Activated T-helper 9 cell treated with anti-CD3 and anti-CD28 coated beads, Interleukin-2, amount 50 U/mL, for 16 hours (primary cell): Measurements from ENCODE around the gene A2M.

Experiments used
- DNase-seq: peaks from one replicate; pipeline ENCODE4 v3.0.0-alpha.2; 2020; ENCODE audit warnings: low read depth

The A2M gene

DNA sequence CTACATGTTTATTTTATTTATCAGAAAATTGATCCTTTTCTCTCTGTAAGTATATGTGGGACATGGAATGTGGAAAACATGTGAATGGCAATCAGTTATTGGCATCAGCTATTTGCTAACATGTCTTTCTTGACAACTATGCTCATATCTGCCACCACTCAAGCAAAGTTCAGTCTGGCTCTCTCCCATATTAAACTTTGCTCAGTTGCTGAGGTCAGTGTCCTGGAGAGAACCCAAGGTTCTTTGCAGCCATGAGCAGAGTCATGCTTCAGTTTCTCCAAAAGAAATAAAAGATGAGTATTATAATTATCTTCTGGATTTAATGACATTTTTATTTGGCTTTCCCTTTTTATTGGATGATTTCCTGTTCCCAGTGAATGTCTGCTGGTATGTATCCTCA lies 42.6 kb downstream of the A2M start:
- no peak for DNase-seq

DNA sequence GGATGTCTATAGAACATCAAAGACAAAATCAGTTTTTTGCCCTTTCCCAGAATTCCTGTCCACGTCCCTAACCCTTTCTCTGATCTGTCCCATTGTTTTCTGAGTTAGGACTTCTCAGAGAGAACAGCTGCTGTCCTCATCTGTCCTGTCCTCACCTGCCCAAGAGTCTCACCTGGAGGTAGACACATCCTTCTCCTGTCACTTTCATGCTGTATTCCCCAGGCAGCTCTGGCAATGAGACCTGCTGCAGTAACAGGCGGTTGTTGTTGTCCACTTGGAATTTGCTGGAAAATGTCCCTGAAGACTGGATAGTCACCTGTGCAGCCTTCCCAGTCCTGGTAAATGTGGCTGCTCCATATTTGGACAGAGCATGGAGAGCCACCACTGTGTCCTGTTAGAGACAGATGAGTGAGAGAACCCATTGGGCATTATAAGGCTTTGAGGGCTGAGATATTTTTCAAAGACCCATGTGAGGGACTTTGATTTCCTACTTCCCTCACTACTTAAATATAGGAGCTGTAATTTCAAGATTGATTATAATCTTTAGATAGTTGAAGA lies 43.2 kb downstream of the A2M start:
- DNase-seq: no peak

DNA sequence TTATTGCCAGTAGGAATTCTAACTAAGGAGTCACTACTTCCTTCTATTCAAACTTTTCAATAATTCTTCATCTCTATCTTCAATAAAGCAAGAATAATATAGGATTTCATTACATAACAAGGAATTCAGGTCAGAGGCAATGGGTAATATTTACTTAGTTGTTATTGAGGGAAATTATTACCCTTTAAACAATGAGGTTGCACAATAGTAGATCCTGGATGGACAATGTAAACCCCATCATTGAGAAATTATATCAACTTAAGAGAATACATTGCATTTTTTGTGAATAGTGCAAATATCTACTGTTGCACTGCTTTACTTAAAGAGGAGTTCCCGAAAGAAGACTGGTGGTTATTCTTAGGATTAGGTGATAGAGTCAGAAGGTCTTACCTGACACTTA lies 43.8 kb downstream of the A2M start:
- no peak for DNase-seq

- DNase-seq: no peak
Measured at GRCh38 chr12:9071518-9071917, 44.2 kb downstream of the A2M start.

GRCh38 chr12:9070351-9070750 lies 45.4 kb downstream of the A2M start:
- no peak for DNase-seq

- no peak for DNase-seq
Measured at GRCh38 chr12:9068600-9068999, 47.1 kb downstream of the A2M start.

- no peak for DNase-seq
Measured at GRCh38 chr12:9068086-9068485, 47.6 kb downstream of the A2M start.

GRCh38 chr12:9066755-9067423 lies 48.8 kb downstream of the A2M start:
- DNase-seq: no peak

DNA sequence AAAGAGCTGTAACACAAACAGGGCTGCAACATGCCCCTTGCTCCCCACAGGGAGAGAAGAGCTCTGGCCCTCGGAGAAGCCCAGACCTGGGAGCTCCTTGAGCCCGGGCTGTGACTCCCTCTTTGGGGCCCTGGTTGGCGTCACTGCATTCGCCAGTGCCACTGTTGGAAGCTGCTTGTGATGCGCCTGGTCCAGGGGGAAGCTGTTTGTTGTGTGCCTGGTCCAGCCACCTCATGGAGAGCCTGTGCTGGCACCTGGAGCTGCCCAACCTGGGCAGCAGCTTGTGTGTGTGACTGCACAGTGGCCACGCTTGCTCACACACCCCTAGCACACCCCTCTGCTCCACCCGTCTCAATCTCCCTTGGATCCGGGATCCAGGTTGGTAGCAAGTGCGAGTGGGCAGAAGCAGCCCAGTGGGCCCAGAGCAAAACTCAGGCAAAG lies 49.5 kb downstream of the A2M start:
- DNase-seq: no peak

- DNase-seq: no peak
Measured at GRCh38 chr12:9065607-9065856, 50.2 kb downstream of the A2M start.

DNA sequence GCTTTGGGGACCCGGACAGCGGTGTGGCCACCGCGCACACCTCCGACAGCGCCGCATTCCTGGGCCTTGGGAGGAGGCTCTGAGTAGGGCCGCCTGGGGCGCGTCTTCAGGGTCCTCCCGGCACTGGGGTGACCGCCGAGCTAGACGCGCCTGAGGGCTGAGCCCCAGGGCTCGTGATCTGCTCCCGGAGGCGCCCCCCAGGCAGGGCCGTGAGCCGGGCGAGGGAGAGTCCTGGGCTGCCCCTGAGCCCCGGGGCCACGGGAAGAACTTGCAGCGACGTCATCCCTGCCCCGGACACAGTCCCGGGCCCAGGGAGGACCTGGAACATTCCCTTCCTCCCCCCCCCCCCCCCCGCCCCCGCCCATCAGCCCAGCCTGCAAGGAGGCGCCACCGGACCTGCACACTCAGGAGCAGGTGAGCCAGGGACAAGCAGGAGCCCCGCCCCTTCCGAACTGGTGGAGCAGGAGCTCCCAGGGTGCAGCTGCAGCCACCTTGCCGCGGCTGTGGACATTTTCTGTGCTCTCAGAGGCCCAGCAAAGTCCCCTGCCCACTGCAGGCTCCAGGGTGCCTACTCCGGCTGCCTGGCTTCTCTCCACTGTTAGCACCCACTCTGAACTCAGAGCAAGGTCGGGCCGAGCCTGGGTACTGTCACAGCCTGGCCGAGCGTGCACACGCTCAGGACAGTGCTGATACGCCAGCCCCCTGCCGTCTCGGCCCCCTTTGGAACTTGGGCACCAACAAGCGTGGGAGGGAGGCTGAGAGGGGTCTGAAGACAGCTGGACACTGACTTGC lies 50.7 kb downstream of the A2M start:
- DNase-seq: no peak

- peak; percentile 36 for DNase-seq
Measured at GRCh38 chr12:9064201-9064814, 51.4 kb downstream of the A2M start.

DNA sequence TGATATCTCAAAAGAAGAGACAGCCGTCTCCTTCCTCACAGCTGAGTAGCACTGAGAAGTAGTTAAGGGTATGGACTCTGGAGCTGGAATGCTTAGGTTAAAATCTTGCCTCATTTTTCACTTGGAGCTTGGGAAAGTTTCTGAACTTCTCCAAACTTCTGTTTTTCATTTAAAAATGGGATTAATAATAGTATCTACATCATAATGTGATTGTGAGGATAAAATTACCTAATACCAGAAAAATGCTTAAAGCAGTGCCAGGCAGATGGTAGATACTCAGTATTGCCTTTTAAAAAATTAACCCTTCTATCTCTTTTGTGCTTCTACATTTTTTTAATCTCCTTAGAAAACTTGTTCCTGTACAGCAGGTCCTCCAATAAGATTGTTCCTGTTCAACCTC lies 63.1 kb downstream of the A2M start:
- no peak for DNase-seq

- no peak for DNase-seq
Measured at GRCh38 chr12:9051158-9051550, 64.6 kb downstream of the A2M start.

DNA sequence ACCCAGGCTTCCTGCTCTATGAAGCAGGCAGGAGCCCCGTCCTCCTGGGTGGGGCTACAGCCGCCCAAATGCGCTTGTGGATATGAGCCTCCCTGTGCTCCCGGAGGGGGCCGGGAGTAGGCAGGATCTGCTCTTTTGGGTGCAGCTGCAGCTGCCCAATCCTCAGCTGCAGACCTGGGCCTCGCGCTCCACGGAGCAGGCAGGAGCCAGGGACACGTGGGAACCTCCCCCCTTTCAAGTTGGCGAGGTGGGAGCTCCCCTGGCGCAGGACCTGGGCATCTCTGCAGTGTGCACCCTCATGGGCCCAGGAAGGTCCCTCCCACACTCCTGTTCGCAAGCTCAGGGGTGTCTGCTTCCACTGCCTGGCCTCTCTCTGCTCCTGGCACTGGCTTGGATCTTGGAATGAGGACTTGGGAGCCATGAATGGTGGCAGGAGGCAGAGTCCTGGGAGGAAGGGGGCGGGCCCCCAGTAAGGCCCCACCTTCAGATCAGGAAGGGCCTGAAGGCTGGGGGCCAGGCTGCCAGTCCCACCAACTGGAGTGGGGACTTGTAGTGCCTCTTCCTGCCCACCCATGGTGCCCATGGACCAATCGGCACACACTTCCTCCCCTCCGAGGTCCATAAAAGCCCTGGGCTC lies 65.1 kb downstream of the A2M start:
- DNase-seq: no peak

GRCh38 chr12:9049520-9050133 lies 66.1 kb downstream of the A2M start:
- DNase-seq: no peak

GRCh38 chr12:9048930-9049329 lies 66.8 kb downstream of the A2M start:
- no peak for DNase-seq

DNA sequence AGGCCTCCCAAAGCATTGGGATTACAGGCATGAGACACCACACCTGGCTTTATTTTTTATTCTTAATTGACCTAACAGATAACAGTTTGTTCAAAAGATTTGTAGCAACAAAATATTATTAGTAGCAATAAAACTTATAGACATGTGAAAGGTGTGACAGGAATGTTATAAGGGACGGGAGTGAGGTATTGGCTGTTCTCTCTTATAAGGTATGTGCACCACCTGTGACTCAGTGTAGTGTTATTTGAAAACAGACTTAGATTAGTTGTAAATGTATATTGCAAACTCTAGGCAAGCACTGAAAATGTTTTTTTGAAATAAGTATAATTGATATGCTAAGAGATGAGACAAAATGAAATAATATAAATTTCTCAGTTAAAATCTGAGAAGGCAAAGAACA lies 68.6 kb downstream of the A2M start:
- DNase-seq: no peak

- no peak for DNase-seq
Measured at GRCh38 chr12:9043766-9044165, 72.0 kb downstream of the A2M start.

DNA sequence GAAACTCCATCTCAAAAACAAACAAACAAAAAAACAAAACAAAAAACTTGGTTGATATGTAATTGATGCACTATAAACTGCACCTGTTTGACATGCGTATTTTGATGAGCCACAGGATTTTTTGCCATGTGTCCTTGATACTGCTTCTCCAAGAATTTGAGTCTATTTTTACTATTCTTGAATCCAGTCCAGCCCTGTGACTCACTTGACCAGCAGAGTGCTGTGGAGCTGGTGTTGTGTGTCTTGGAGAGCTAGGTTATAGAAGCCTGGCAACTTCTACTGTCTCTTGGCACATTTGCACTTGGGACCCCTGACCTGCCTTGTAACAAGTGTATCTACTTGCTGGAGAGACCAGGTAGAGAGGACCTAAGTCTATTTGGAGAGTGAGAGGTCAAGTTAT lies 74.4 kb downstream of the A2M start:
- no peak for DNase-seq

DNA sequence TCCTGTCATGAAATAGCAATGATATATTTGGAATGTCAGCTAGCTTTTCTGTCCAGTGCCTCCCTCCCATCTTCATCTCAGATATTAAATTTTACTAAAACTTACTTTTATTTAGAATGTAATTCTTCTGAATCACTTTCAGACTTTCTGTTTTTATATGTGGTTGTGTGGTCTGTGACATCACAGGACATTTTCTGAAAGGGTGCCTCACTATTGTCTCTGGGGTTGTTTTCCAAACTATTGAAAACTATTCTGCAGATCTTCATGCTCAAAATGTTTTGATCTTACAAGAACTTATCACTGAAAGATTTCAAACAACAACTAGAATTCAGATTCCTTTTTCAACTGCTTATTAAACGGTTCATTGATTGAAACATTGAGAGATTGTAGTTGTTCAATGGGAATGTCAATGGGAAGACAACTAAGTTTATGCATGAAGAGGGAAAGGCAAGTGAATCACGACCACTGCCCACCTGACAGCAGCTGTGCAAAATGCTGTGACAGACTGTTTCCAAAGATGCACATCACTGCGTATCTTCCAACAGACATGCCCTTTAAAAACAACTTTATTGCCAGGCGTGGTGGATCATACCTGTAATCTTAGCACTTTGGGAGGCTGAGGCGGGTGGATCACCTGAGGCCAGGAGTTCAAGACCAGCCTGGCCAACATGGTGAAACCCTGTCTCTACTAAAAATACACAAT lies 75.1 kb downstream of the A2M start:
- DNase-seq: no peak
